Nephron (organoid): ENCODE data around the gene MAPK4.

Experiments
- H3K27ac Mint-ChIP-seq, 3 experiments: 2 replicates each; pipeline ENCODE4 v1.8.0; 2020; ENCODE audit warnings: mixed read lengths in 3 of 3, mild to moderate bottlenecking in 2 of 3, moderate library complexity in 1 of 3
- H3K27me3 Mint-ChIP-seq: 2 replicates; pipeline ENCODE4 v1.8.0; 2021; ENCODE audit warnings: low read depth, mild to moderate bottlenecking, moderate library complexity, mixed read lengths
- H3K36me3 Mint-ChIP-seq: 2 replicates; pipeline ENCODE4 v1.8.0; 2020; ENCODE audit warnings: low read depth, mixed read lengths
- H3K4me1 Mint-ChIP-seq: 2 replicates; pipeline ENCODE4 v1.8.0; 2020; ENCODE audit warnings: mixed read lengths
- H3K4me3 Mint-ChIP-seq, 3 experiments: 2 replicates each; pipeline ENCODE4 v1.8.0; 2020; ENCODE audit warnings: mild to moderate bottlenecking in 3 of 3, mixed read lengths in 3 of 3, moderate library complexity in 2 of 3
- H3K9me3 Mint-ChIP-seq: 2 replicates; pipeline ENCODE4 v1.8.0; 2020; ENCODE audit warnings: mixed read lengths
- CTCF ChIP-seq, 3 experiments: fragments of 200-600 bp; sonication (generic); IDR thresholded peaks; one replicate each; pipeline ENCODE4 v1.5.0; 2021; ENCODE audit warnings: antibody characterized with exemption in 3 of 3; ENCODE audit not compliant: unreplicated experiment in 3 of 3

Gene MAPK4

GRCh38 chr18:50680966-50681365 is 121.1 kb downstream of the MAPK4 start:
- peaks cover 4% of the 10 kb centered on the region for H3K4me1 Mint-ChIP-seq
- H3K4me3 Mint-ChIP-seq = no peak overlapping the region
- H3K27me3 Mint-ChIP-seq = no peaks in the 10 kb centered on the region
- TF ChIP-seq CTCF (IDR thresholded peaks at IDR 0.05; ENCODE audit: unreplicated experiment in 3 of 3) = no peak
- H3K9me3 Mint-ChIP-seq = peaks cover 3% of the 10 kb centered on the region
- no peaks in the 10 kb centered on the region for H3K36me3 Mint-ChIP-seq
- no peak overlapping the region for H3K27ac Mint-ChIP-seq

GRCh38 chr18:50682852-50683251 is 123.0 kb downstream of the MAPK4 start:
- no peak for TF ChIP-seq CTCF (IDR thresholded peaks at IDR 0.05; ENCODE audit: unreplicated experiment in 3 of 3)
- Mint-ChIP-seq H3K36me3 (no peaks in the 10 kb centered on the region), H3K9me3 (peaks cover 2% of the 10 kb centered on the region), H3K4me1 (no peaks in the 10 kb centered on the region), H3K4me3 (no peak overlapping the region), H3K27me3 (no peaks in the 10 kb centered on the region), H3K27ac (no peak overlapping the region)

GRCh38 chr18:50686409-50686808 is 126.5 kb downstream of the MAPK4 start:
- Mint-ChIP-seq H3K4me3 (no peak overlapping the region), H3K4me1 (no peaks in the 10 kb centered on the region), H3K36me3 (no peaks in the 10 kb centered on the region), H3K27ac (no peak overlapping the region), H3K9me3 (no peaks in the 10 kb centered on the region), H3K27me3 (no peaks in the 10 kb centered on the region)
- TF ChIP-seq CTCF (IDR thresholded peaks at IDR 0.05; ENCODE audit: unreplicated experiment in 3 of 3) = no peak

- Mint-ChIP-seq H3K4me3 (no peak overlapping the region), H3K27me3 (no peaks in the 10 kb centered on the region), H3K27ac (no peak overlapping the region), H3K36me3 (no peaks in the 10 kb centered on the region), H3K4me1 (no peaks in the 10 kb centered on the region), H3K9me3 (no peaks in the 10 kb centered on the region)
- TF ChIP-seq CTCF (IDR thresholded peaks at IDR 0.05; ENCODE audit: unreplicated experiment in 3 of 3) = no peak
Observed at GRCh38 chr18:50687491-50687890, 127.6 kb downstream of the MAPK4 start.

GRCh38 chr18:50689578-50689977 is 129.7 kb downstream of the MAPK4 start:
- H3K27ac Mint-ChIP-seq = no peak overlapping the region
- no peak overlapping the region for H3K4me3 Mint-ChIP-seq
- no peaks in the 10 kb centered on the region for H3K9me3 Mint-ChIP-seq
- no peaks in the 10 kb centered on the region for H3K27me3 Mint-ChIP-seq
- H3K36me3 Mint-ChIP-seq = no peaks in the 10 kb centered on the region
- TF ChIP-seq CTCF (IDR thresholded peaks at IDR 0.05; ENCODE audit: unreplicated experiment in 3 of 3) = no peak
- no peaks in the 10 kb centered on the region for H3K4me1 Mint-ChIP-seq

GRCh38 chr18:50694147-50694546 is 134.3 kb downstream of the MAPK4 start:
- no peaks in the 10 kb centered on the region for H3K36me3 Mint-ChIP-seq
- no peaks in the 10 kb centered on the region for H3K27me3 Mint-ChIP-seq
- no peaks in the 10 kb centered on the region for H3K4me1 Mint-ChIP-seq
- H3K4me3 Mint-ChIP-seq = no peak overlapping the region
- H3K27ac Mint-ChIP-seq = no peak overlapping the region
- TF ChIP-seq CTCF (IDR thresholded peaks at IDR 0.05; ENCODE audit: unreplicated experiment in 3 of 3) = no peak
- no peaks in the 10 kb centered on the region for H3K9me3 Mint-ChIP-seq
